Breast epithelium (tissue), 3 donors: ENCODE results near the gene PHACTR2.

Experiments used
- POLR2AphosphoS5 ChIP-seq, 3 donors: sonication (generic); formaldehyde crosslinking; IDR thresholded peaks; one replicate each; pipeline ENCODE4 v1.6.1; 2017; ENCODE audit warnings: antibody characterized with exemption in 3 of 3
- TF ChIP-seq, protein P1 (sequence below), 3 donors: fragments of 450-650 bp; IDR thresholded peaks; one replicate each; pipeline ENCODE4 v1.5.1; 2016 to 2017; ENCODE audit warnings: antibody characterized with exemption in 3 of 3, mild to moderate bottlenecking in 3 of 3, moderate library complexity in 3 of 3

DNA sequence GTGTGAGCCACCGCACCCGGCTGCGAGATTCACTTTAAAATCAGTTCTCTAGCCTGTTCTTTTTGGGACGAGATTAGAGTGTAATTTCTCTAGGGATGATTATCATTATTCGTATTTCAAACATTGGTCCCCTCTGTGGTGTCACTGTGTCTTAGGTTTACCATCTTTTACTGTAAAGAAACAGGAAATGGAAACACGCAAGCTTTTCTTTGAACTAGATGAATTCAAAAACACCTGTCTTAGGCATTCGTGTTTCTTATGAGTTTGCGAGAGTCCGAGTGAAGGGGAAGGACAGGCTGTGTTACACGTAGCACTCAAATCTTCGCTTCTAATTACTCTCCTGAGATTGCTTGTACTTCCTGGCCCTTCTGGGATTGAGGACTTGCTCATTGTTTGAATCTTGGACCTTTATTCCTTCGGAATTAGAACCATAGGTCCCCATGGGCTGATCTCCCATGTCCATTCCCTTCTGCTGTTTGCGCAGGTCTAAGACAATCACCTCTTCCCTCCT is 61.6 kb downstream of the PHACTR2 start:
- no peak for TF ChIP-seq POLR2AphosphoS5 (IDR thresholded peaks at IDR 0.05)
- TF ChIP-seq, protein P1, sequence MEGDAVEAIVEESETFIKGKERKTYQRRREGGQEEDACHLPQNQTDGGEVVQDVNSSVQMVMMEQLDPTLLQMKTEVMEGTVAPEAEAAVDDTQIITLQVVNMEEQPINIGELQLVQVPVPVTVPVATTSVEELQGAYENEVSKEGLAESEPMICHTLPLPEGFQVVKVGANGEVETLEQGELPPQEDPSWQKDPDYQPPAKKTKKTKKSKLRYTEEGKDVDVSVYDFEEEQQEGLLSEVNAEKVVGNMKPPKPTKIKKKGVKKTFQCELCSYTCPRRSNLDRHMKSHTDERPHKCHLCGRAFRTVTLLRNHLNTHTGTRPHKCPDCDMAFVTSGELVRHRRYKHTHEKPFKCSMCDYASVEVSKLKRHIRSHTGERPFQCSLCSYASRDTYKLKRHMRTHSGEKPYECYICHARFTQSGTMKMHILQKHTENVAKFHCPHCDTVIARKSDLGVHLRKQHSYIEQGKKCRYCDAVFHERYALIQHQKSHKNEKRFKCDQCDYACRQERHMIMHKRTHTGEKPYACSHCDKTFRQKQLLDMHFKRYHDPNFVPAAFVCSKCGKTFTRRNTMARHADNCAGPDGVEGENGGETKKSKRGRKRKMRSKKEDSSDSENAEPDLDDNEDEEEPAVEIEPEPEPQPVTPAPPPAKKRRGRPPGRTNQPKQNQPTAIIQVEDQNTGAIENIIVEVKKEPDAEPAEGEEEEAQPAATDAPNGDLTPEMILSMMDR (IDR thresholded peaks at IDR 0.05), result no peak
